GM12874 (cell line): ENCODE measurements around the gene GRAMD2A.

ENCODE experiments used
- TF ChIP-seq, protein P1 (sequence below): IDR thresholded peaks from 2 replicates; pipeline ENCODE4 v1.5.1; 2011; ENCODE audit warnings: low read depth, mild to moderate bottlenecking, control low read depth, low read length, moderate library complexity; ENCODE audit not compliant: insufficient read depth

The GRAMD2A gene

DNA sequence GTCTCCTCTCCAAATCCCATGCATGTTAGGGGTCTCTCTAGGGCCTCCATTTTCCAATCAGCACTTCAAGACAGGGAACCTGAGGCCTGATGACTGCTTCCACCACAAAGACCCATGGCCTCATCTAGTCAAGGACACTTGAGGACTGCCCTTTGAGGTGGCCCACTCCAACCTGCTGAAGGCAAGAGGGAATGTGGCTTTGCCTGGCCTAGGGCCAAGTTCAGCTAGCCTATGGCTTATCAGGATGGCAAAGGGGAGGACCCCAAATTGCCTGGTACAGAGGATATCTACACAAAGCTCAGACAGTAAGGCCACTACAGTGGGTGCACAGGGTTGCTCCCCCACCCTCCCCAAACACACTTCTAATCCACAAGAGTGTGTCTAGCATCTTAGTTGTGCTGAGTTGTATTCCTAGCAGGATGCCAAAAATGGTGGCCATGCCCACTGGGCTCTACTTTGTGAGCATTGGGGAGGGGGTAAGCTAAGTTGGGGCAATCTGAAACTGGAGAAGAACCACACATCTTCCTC lies 10.0 kb upstream of the GRAMD2A start:
- TF ChIP-seq, protein P1, sequence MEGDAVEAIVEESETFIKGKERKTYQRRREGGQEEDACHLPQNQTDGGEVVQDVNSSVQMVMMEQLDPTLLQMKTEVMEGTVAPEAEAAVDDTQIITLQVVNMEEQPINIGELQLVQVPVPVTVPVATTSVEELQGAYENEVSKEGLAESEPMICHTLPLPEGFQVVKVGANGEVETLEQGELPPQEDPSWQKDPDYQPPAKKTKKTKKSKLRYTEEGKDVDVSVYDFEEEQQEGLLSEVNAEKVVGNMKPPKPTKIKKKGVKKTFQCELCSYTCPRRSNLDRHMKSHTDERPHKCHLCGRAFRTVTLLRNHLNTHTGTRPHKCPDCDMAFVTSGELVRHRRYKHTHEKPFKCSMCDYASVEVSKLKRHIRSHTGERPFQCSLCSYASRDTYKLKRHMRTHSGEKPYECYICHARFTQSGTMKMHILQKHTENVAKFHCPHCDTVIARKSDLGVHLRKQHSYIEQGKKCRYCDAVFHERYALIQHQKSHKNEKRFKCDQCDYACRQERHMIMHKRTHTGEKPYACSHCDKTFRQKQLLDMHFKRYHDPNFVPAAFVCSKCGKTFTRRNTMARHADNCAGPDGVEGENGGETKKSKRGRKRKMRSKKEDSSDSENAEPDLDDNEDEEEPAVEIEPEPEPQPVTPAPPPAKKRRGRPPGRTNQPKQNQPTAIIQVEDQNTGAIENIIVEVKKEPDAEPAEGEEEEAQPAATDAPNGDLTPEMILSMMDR, result no peak

DNA sequence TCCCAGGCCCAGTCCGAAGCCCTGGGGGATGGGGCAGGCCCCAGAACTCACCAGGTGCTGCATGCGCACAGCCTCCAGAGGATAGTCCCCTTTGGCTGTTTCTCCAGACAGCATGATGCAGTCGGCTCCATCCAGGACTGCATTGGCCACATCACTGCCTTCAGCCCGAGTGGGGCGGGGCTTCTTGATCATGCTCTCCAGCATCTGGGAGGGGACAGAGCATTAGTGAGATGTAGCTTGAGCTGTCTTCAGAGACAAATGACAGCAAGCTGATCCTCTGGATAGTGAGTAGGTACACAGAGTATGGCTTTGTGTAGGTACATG lies 9.1 kb upstream of the GRAMD2A start:
- TF ChIP-seq, protein P1, result no peak

DNA sequence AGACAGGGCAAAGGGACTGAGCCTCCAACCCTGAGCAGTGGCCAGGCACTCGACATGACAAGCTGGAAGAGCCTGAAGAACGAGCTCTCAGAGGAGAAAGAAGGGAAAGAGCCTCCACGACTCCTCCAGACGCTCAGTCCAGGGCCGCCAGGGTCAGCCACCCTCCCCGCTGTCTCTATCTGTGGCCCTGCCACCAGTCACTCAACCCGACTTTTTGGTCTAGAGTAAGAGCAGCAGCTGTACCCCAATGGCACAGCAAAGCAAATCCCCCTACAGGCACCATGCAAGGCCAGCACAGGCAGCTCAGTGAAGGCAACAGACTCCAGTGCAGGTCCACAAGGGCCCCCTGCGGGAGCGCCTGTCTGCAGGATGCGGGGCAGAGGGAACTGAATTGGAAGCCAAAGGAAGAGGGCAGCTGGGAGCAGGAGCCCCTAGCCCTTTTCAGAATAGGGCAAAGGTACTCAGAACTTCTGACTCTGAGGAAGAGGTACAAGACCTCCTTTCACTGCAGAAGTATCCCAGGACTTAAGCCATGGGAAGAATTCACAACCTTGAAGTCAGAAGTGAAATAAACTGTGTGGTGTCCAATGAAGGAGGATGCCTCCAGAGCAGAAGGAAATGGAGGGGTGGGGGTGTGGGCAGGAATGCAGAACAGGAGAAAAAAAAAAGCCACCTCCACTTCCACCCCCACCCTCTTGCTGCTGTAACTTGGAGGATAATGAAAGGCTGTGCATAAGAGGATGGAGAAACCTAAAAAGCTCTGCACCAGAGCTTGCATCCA lies 8.5 kb upstream of the GRAMD2A start:
- TF ChIP-seq, protein P1, result no peak

DNA sequence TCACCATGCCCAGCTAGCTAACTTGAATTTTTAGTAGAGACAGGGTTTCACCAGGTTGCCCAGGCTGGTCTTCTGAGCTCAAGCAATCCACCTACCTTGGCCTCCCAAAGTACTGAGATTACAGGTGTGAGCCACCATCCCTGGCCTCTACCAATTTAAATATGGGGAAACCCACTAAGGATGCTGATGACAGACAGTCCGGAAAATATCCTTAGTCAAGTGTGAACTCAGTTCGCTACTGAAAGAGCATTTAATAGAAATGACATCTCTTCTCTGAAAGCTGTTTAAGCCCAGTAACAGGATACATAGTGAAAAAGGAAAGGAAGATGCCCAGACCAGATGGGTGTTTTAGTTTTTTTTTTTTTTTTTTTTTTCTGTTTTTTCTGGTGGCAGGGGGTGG lies 7.7 kb upstream of the GRAMD2A start:
- TF ChIP-seq, protein P1, result no peak

DNA sequence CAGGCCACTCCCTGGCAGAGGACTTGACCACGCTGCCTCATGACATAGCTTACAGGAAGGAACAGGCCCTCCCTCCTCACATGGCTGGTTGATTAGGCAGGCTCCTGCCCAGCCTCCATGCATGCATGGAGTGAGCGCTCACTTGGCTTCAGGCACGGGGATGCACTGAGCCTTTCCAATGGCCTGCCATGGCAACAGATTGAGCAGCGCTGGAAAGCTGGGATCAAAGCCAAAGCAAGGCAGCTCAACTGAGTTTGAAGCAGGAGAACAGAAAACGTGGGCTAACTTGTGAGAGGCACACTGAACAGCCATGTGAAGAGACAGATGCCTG lies 5.9 kb upstream of the GRAMD2A start:
- TF ChIP-seq, protein P1, result no peak

DNA sequence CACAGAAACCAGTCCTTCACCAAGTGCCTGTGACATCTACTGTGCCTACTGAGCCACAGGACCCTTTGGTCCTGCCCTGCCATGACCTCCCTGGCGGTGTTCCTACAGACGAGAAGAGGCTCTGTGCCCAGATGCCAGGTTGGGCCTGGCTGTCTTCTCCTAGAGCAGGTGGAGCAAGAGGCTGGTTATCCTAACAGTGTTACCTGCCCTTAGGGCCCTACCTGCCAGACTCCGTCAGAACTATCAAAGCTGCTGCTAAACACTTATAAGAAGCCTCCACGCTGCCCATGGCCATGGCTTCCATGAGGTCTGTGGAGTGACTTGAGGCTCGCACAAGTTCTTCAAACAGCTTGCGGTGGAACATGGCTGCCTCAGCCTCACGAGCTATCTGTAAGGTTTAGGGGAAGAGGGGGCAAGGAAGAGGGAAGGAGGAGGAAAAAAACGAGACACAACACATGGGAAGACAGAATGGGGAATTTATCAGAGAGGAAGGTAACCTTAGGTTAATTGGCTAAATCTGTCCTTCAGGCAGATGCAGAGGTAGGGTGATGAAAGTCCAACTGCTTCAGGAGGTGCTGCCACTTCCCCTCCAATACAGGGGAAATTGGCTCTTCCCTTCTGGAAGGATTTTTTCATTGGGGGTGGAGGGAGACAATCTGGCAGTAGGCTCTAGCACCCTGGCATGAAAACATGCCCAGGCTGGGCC lies 5.4 kb upstream of the GRAMD2A start:
- TF ChIP-seq, protein P1, result no peak

DNA sequence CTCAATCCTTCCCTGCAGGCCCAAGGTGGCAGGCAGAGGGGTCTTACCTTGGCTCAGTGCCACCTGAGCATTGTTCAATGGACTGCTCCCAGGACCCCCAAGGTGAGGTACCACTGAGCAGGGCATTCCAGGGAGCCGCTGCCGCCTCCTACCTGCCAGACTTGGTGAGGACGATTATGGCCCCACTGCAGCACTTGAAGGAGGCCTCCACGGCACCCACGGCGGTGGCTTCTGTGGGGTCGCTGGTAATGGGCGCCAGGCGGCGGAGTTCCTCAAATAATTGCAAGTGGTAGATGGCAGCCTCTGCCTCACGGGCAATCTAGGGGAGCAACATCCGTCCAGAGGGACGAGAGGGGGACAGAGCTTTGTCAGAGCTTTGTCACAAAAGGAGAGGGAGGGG lies 4.7 kb upstream of the GRAMD2A start:
- TF ChIP-seq, protein P1, result no peak
